CD4-positive, alpha-beta T cell (primary cell): ENCODE data around the gene SGO2. TPM values are rescaled to one million over a fixed set of nuclear protein-coding genes. Genes with fewer than 3 reads are reported as not detected.

Source experiments
- ATAC-seq: fragments of 200-7000 bp; cut with Tn5 transposase; one replicate; pipeline ENCODE4 v1.10.0; 2022; ENCODE audit warnings: mild to moderate bottlenecking; ENCODE audit not compliant: poor library complexity
- CTCF ChIA-PET: fragments of 350-600 bp; sonication (Branson Sonifier 250); formaldehyde crosslinking; loops from one replicate; lab custom pipeline; 2021; ENCODE audit warnings: antibody characterized with exemption, inconsistent platforms; lab: Charles Lee
- POLR2A ChIA-PET: fragments of 350-600 bp; sonication (Branson Sonifier 250); formaldehyde crosslinking; loops from one replicate; lab custom pipeline; 2021; ENCODE audit warnings: antibody characterized with exemption, inconsistent platforms; lab: Charles Lee
- DNase-seq, 14 experiments: peaks; one replicate each; pipeline ENCODE4 v3.0.0-alpha.2; 2013 to 2020; ENCODE audit warnings: mixed read lengths in 2 of 14
- H3K27ac ChIP-seq, 2 donors: one replicate each; pipeline versions ENCODE4 v1.5.1 to v1.7.0; 2013; ENCODE audit warnings: low read length in 2 of 2, low read depth in 1 of 2, mild to moderate bottlenecking in 1 of 2
- H3K27me3 ChIP-seq, 2 experiments: 1 replicate in 1 of 2; 2 replicates in 1 of 2; pipeline versions ENCODE4 v1.6.1 to v1.7.0; 2013; ENCODE audit warnings: low read length in 2 of 2, control low read depth in 1 of 2, mild to moderate bottlenecking in 1 of 2, moderate library complexity in 1 of 2; ENCODE audit not compliant: insufficient read depth in 2 of 2, control insufficient read depth in 1 of 2
- H3K36me3 ChIP-seq: one replicate; pipeline ENCODE4 v1.6.1; 2013; ENCODE audit warnings: low read length, control low read depth; ENCODE audit not compliant: insufficient read depth
- H3K4me1 ChIP-seq: one replicate; pipeline ENCODE4 v1.6.1; 2013; ENCODE audit warnings: low read length, control low read depth; ENCODE audit not compliant: insufficient read depth
- H3K4me3 ChIP-seq: one replicate; pipeline ENCODE4 v1.5.1; 2013; ENCODE audit warnings: mild to moderate bottlenecking, low read length, moderate library complexity
- H3K9me3 ChIP-seq, 2 experiments: 1 replicate in 1 of 2; 2 replicates in 1 of 2; pipeline versions ENCODE4 v1.6.1 to v1.7.0; 2013; ENCODE audit warnings: low read length in 2 of 2, mild to moderate bottlenecking in 2 of 2, control low read depth in 1 of 2, moderate library complexity in 1 of 2; ENCODE audit not compliant: control insufficient read depth in 1 of 2, insufficient read depth in 1 of 2
- H3K27ac Mint-ChIP-seq: one replicate; pipeline ENCODE4 v1.8.0; 2020; ENCODE audit warnings: mixed read lengths
- H3K27me3 Mint-ChIP-seq: one replicate; pipeline ENCODE4 v1.8.0; 2021; ENCODE audit warnings: mixed read lengths
- H3K36me3 Mint-ChIP-seq: one replicate; pipeline ENCODE4 v1.8.0; 2021; ENCODE audit warnings: low read depth, mixed read lengths
- H3K4me1 Mint-ChIP-seq: one replicate; pipeline ENCODE4 v1.8.0; 2021; ENCODE audit warnings: low read depth, mixed read lengths
- H3K4me3 Mint-ChIP-seq: one replicate; pipeline ENCODE4 v1.8.0; 2020; ENCODE audit warnings: mild to moderate bottlenecking, mixed read lengths
- H3K9me3 Mint-ChIP-seq: one replicate; pipeline ENCODE4 v1.8.0; 2020; ENCODE audit warnings: mixed read lengths
- intact Hi-C, 2 experiments: fragments of 100-400 bp; cut with DNase I in 1 of 2; cut with micrococcal nuclease in 1 of 2; formaldehyde crosslinking; loops; one replicate each; pipeline versions ENCODE4 v1.15.1 to v1.9.0; 2023 to 2025; cut with DNase I, micrococcal nuclease
- total RNA-seq, 174 experiments: library from RNA in 2 of 174; stranded (reverse) in 2 of 174; gene quantifications; one replicate each; pipeline ENCODE4 v1.2.3 and lab custom pipeline; 2021 to 2026
- TF ChIP-seq, protein P1 (sequence below): fragments of 200-600 bp; IDR thresholded peaks from one replicate; pipeline ENCODE4 v1.8.0; 2022; ENCODE audit warnings: antibody characterized with exemption, mild to moderate bottlenecking

SGO2 gene
- total RNA-seq, 2 experiments from 2014 or later = 0.64 to 0.74 TPM

DNA sequence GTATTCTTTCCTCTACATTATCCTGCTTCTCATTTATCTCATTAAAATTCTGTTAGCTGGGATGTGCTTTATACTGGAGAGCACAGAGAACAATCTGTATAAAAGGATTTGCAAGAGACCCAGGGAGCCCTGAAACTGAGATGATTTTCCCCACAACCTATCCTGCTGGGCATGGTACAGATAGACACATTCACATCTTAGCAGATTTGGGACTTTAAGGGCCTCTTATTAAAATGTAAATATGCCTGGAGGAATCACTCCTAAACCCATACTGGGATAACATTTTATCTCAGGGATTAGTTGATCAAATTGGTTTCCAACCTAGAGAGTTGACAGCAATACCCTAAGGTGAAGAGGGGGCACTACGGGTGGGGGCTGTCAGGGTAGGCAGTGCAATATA is 105.3 kb downstream of the SGO2 start:
- H3K36me3 Mint-ChIP-seq = no peaks in the 10 kb centered on the region
- no peak overlapping the region for H3K27ac ChIP-seq
- TF ChIP-seq, protein P1, sequence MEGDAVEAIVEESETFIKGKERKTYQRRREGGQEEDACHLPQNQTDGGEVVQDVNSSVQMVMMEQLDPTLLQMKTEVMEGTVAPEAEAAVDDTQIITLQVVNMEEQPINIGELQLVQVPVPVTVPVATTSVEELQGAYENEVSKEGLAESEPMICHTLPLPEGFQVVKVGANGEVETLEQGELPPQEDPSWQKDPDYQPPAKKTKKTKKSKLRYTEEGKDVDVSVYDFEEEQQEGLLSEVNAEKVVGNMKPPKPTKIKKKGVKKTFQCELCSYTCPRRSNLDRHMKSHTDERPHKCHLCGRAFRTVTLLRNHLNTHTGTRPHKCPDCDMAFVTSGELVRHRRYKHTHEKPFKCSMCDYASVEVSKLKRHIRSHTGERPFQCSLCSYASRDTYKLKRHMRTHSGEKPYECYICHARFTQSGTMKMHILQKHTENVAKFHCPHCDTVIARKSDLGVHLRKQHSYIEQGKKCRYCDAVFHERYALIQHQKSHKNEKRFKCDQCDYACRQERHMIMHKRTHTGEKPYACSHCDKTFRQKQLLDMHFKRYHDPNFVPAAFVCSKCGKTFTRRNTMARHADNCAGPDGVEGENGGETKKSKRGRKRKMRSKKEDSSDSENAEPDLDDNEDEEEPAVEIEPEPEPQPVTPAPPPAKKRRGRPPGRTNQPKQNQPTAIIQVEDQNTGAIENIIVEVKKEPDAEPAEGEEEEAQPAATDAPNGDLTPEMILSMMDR = no peak
- no peaks in the 10 kb centered on the region for H3K36me3 ChIP-seq
- POLR2A ChIA-PET = no interaction called here
- CTCF ChIA-PET = no interaction called here
- no peak overlapping the region for H3K27ac Mint-ChIP-seq
- H3K4me1 Mint-ChIP-seq = no peaks in the 10 kb centered on the region
- H3K4me3 ChIP-seq = no peak overlapping the region
- H3K27me3 Mint-ChIP-seq = peaks cover 30% of the 10 kb centered on the region
- intact Hi-C loops = no loop called here
- peaks cover 0 to 8% of the 10 kb centered on the region in 2 experiments for H3K27me3 ChIP-seq
- H3K9me3 ChIP-seq = peaks cover 0 to 8% of the 10 kb centered on the region in 2 experiments
- no peak overlapping the region for H3K4me3 Mint-ChIP-seq
- H3K4me1 ChIP-seq = no peaks in the 10 kb centered on the region
- no peaks in the 10 kb centered on the region for H3K9me3 Mint-ChIP-seq
- ATAC-seq (no peak), DNase-seq (no peak)

Other genes with a start within 250 kb of the SGO2 start
- gene SPATS2L, start 219.5 kb upstream of the SGO2 start, total RNA-seq = 1 to 10 TPM; 4.0 to 4.4 TPM
- 10 to 100 TPM; 18.9 to 19.8 TPM for gene KCTD18, start 16.1 kb upstream of the SGO2 start, total RNA-seq
- not detected for gene AOX1, start 59.8 kb downstream of the SGO2 start, total RNA-seq